Endodermal cell (in vitro differentiated cells): ENCODE results near the gene SNPH. TPM values are rescaled to one million over a fixed set of nuclear protein-coding genes. Genes with fewer than 3 reads are reported as not detected.

ENCODE experiments used
- DNase-seq: peaks from one replicate; pipeline ENCODE4 v3.0.0-alpha.2; 2017
- H3K27ac ChIP-seq: 2 replicates; pipeline ENCODE4 v1.5.1; 2013; ENCODE audit warnings: mild to moderate bottlenecking, low read depth, low read length, moderate library complexity
- H3K27me3 ChIP-seq: 2 replicates; pipeline ENCODE4 v1.6.1; 2013; ENCODE audit warnings: mild to moderate bottlenecking, low read length, moderate library complexity; ENCODE audit not compliant: insufficient read depth, control insufficient read depth, poor library complexity, severe bottlenecking
- H3K36me3 ChIP-seq: 2 replicates; pipeline ENCODE4 v1.7.0; 2013; ENCODE audit warnings: mild to moderate bottlenecking, low read length, moderate library complexity; ENCODE audit not compliant: control insufficient read depth, insufficient read depth
- H3K4me1 ChIP-seq: one replicate; pipeline ENCODE4 v1.7.0; 2013; ENCODE audit warnings: low read length; ENCODE audit not compliant: control insufficient read depth, insufficient read depth
- H3K4me3 ChIP-seq: 2 replicates; pipeline ENCODE4 v1.5.1; 2013; ENCODE audit warnings: mild to moderate bottlenecking, low read length, moderate library complexity
- H3K9ac ChIP-seq: 2 replicates; pipeline ENCODE4 v1.6.1; 2013; ENCODE audit warnings: mild to moderate bottlenecking, low read length, moderate library complexity; ENCODE audit not compliant: poor library complexity, severe bottlenecking; ENCODE audit errors: extremely low read depth
- H3K9me3 ChIP-seq: 2 replicates; pipeline ENCODE4 v1.6.1; 2013; ENCODE audit warnings: mild to moderate bottlenecking, low read length, moderate library complexity; ENCODE audit not compliant: control insufficient read depth
- H3K27ac Mint-ChIP-seq: 2 replicates; pipeline ENCODE4 v1.8.0; 2020; ENCODE audit warnings: mixed read lengths
- H3K27me3 Mint-ChIP-seq: 2 replicates; pipeline ENCODE4 v1.8.0; 2021; ENCODE audit warnings: mild to moderate bottlenecking, mixed read lengths; ENCODE audit not compliant: insufficient read depth
- H3K36me3 Mint-ChIP-seq: 2 replicates; pipeline ENCODE4 v1.8.0; 2020; ENCODE audit warnings: low read depth, mixed read lengths
- H3K4me1 Mint-ChIP-seq: 2 replicates; pipeline ENCODE4 v1.8.0; 2020; ENCODE audit warnings: mixed read lengths
- H3K4me3 Mint-ChIP-seq: 2 replicates; pipeline ENCODE4 v1.8.0; 2020; ENCODE audit warnings: mild to moderate bottlenecking, moderate library complexity, mixed read lengths
- H3K9me3 Mint-ChIP-seq: 2 replicates; pipeline ENCODE4 v1.8.0; 2020; ENCODE audit warnings: mild to moderate bottlenecking, mixed read lengths
- WGBS, 2 experiments: methylation state at CpG; one replicate each; pipeline versions ENCODE4 v1.1.5 to v1.1.7; 2013; ENCODE audit warnings: missing lambda C conversion rate in 2 of 2, mixed read lengths in 1 of 2; ENCODE audit not compliant: insufficient coverage in 1 of 2, insufficient read length in 1 of 2; 5-methylcytosine and 5-hydroxymethylcytosine counted together
- total RNA-seq, 2 donors: library from RNA; stranded (reverse); fragmentation: NEBNext Ultra II Directional in 1 of 2; extraction: Animal tissue kit (Norgen Biotek cat#: 25700) in 1 of 2; gene quantifications; 2 replicates in 1 of 2; 3 replicates in 1 of 2; pipeline ENCODE4 v1.2.1, GENCODE V29; 2021
- TF ChIP-seq, protein P1 (sequence below): fragments of 200-600 bp; sonication (generic); conservative IDR thresholded peaks from 2 replicates; pipeline ENCODE4 v1.5.0; 2021; ENCODE audit warnings: antibody characterized with exemption, mild to moderate bottlenecking

SNPH gene
- total RNA-seq, 2 donors from 2014 or later = 2.2 to 4.9 TPM

DNA sequence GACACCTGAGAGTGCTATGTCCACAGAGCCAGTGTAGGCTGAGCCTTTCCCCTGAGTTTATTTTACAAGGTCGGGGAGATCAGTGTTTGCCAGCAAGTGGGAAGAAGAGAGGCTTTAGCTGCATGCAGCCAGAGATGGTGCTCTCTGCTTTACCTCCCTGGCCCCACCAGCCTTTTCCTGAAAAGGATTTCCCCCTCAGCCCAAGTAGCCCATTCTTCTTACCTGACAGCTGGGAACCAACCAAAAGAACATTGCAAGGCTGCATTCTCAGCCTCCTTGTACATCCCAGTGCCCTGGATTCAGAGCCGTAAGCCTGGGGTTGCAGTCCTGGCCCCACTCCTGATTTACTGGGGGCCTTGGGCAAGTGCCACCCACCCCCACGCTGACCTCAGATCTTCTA lies 16.9 kb downstream of the SNPH start:
- H3K4me3 Mint-ChIP-seq = no peak overlapping the region
- H3K27ac Mint-ChIP-seq = no peak overlapping the region
- Histone ChIP-seq H3K9ac (no peak overlapping the region), H3K27me3 (no peaks in the 10 kb centered on the region), H3K4me3 (no peak overlapping the region), H3K4me1 (peaks cover 3% of the 10 kb centered on the region), H3K27ac (no peak overlapping the region), H3K9me3 (no peaks in the 10 kb centered on the region), H3K36me3 (no peaks in the 10 kb centered on the region)
- H3K36me3 Mint-ChIP-seq = no peaks in the 10 kb centered on the region
- DNase-seq = peak; percentile 28
- no peaks in the 10 kb centered on the region for H3K4me1 Mint-ChIP-seq
- H3K9me3 Mint-ChIP-seq = no peaks in the 10 kb centered on the region
- TF ChIP-seq, protein P1, sequence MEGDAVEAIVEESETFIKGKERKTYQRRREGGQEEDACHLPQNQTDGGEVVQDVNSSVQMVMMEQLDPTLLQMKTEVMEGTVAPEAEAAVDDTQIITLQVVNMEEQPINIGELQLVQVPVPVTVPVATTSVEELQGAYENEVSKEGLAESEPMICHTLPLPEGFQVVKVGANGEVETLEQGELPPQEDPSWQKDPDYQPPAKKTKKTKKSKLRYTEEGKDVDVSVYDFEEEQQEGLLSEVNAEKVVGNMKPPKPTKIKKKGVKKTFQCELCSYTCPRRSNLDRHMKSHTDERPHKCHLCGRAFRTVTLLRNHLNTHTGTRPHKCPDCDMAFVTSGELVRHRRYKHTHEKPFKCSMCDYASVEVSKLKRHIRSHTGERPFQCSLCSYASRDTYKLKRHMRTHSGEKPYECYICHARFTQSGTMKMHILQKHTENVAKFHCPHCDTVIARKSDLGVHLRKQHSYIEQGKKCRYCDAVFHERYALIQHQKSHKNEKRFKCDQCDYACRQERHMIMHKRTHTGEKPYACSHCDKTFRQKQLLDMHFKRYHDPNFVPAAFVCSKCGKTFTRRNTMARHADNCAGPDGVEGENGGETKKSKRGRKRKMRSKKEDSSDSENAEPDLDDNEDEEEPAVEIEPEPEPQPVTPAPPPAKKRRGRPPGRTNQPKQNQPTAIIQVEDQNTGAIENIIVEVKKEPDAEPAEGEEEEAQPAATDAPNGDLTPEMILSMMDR = no peak
- no peaks in the 10 kb centered on the region for H3K27me3 Mint-ChIP-seq
- WGBS, 2 experiments = 50 to 78% methylated on average over 1 to 3 of the region's 3 CpGs

DNA sequence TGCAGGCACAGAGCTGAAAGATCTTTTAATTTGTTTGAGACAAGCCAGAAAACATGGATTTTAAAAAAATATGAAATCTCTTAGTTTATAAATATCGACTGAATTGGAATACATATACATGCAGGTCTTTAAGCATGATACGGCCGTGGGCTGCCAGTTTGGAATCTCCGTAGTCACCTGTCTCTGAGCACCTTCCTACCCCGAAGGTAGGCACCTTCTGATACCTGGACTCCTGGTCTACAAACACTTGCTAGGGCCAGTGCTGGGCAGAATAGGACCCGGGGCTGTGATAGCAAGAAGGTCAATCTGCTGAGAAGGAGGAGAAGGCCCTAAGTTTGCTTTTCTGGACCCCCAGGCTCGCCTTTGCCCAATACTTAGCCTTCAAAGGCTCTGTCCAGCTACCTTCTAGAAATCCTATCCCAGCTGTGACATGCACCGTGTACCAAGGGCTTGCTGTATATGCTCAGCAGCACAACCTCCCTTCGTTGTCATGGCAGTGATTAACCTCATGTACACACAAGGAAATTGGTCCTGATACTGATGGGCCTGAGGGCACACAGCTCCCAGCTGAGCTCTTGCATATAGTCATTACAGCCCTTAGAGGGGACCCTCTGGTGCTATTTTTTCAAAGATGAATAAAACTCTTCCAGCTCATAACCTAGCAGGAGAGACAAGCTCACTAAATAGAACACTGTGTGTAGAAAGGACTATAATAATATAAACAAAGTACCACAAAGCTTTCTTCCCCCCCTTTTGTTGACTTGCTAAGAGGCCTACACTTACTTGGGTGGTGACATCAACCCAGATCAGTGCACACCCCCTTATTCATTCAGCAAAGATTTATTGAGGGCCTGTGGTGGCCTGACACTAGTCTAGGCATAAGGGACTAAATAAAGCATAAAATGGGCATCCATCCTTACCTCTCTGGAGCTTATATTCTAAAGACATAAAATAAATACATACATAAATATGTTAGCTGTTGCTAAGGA lies 17.7 kb downstream of the SNPH start:
- H3K4me1 ChIP-seq = peaks cover 3% of the 10 kb centered on the region
- peak; percentile 17 for DNase-seq
- no peaks in the 10 kb centered on the region for H3K36me3 ChIP-seq
- H3K4me3 ChIP-seq = no peak overlapping the region
- WGBS, 2 experiments = 93 to 94% methylated on average over 9 of the region's 9 CpGs
- no peaks in the 10 kb centered on the region for H3K36me3 Mint-ChIP-seq
- H3K4me3 Mint-ChIP-seq = no peak overlapping the region
- H3K9me3 ChIP-seq = no peaks in the 10 kb centered on the region
- no peaks in the 10 kb centered on the region for H3K9me3 Mint-ChIP-seq
- TF ChIP-seq, protein P1 = no peak
- H3K4me1 Mint-ChIP-seq = no peaks in the 10 kb centered on the region
- no peaks in the 10 kb centered on the region for H3K27me3 ChIP-seq
- no peak overlapping the region for H3K27ac ChIP-seq
- H3K9ac ChIP-seq = no peak overlapping the region
- no peaks in the 10 kb centered on the region for H3K27me3 Mint-ChIP-seq
- no peak overlapping the region for H3K27ac Mint-ChIP-seq

DNA sequence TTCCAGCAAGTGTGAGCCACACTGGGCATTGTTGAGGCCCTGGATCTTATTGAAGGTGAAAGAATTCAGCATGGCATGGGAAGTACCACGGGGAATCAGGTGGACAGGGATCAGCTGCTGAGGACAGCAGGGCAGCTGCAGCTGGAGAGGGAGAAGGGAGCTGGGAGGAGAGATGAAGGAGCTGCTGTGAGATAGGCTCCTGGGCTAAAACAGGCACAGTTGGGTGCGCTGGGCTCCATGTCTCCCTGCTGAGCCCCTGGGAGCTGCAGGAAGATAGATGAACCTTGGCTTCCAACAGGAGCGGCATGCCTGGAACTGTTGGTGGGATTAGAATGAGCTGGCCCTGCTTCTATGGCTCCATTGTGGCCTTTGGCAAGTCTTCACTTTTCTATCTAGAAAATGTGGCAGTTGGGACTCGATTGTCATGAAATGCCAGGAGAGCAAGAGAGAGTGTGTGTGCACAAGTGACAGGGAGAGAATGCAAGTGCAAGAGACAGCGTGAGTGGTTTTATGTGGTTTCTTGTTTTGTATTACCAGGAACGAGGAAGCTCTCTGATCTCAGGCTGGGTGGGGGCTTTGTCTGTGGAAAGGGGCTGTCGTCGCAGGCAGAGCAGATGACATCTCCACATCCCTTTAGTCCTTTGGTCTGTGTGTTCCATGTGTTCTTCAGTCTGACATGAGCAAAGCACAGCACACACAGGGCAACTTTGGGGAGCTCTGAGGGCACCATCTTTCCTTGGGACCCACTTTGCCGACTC lies 20.4 kb downstream of the SNPH start:
- Histone ChIP-seq H3K4me1 (peaks cover 3% of the 10 kb centered on the region), H3K27me3 (no peaks in the 10 kb centered on the region), H3K36me3 (no peaks in the 10 kb centered on the region), H3K9me3 (no peaks in the 10 kb centered on the region), H3K4me3 (no peak overlapping the region), H3K9ac (no peak overlapping the region), H3K27ac (no peak overlapping the region)
- H3K4me3 Mint-ChIP-seq = no peak overlapping the region
- no peak for DNase-seq
- no peaks in the 10 kb centered on the region for H3K27me3 Mint-ChIP-seq
- TF ChIP-seq, protein P1 = no peak
- no peak overlapping the region for H3K27ac Mint-ChIP-seq
- peaks cover 3% of the 10 kb centered on the region for H3K4me1 Mint-ChIP-seq
- WGBS, 2 experiments = 82 to 100% methylated on average over 4 to 9 of the region's 9 CpGs
- H3K9me3 Mint-ChIP-seq = no peaks in the 10 kb centered on the region
- H3K36me3 Mint-ChIP-seq = no peaks in the 10 kb centered on the region
